Erythroblast (primary cell): Measurements from ENCODE around the gene ATF5.
"Not testable (repeated sequence)": the region's sequence is repeated elsewhere in the genome, so short reads cannot be mapped to it uniquely, and the experiment has no call there.

Experiments used
- DNase-seq, 2 experiments: peaks; one replicate each; lab custom pipeline; 2025; lab: John Stamatoyannopoulos, UW
- GATA1 ChIP-seq: IDR thresholded peaks from 2 replicates; pipeline ENCODE4 v1.6.1; 2011; ENCODE audit warnings: low read depth, mild to moderate bottlenecking, control low read depth, low read length, moderate library complexity
- POLR2A ChIP-seq: IDR thresholded peaks from 2 replicates; pipeline ENCODE4 v1.6.1; 2011; ENCODE audit warnings: mild to moderate bottlenecking, low read length

ATF5 gene

DNA sequence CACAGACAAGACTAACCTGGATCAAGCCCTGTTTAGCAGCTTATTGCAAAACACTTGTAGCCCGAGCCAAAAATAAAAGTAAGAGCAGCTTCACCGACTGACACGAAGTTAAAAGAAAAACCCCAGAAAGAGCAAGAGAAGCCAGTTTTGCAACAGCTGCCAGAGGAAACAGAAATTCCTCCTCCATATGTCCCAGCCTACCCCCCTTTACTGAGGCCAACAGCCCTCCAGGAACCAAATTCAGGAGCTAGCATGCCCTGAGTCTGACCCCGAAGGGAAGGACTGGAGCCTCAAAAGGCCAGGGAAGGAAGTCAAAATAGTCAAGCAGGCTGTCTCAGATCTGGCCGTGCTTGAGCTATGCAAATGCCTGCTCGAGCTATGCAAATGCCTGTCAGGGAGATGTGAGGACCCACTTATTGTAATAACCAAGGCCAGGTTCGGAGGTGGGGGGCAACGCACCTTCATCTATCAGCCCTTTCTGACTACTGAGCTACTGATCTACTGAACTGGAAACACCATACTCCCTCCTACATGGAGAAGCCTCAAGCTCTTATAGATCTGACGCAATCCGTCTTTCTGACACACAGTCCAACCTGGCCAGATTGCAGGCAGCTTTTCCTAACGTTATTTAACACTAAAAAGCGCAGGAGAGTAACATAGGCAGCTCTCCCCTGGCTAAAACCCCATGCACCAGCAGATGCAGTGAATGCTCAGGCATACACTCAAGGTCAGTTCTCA, 25.3 kb downstream of the ATF5 start:
- no peak for DNase-seq
- no peak for TF ChIP-seq POLR2A
- TF ChIP-seq GATA1: no peak

DNA sequence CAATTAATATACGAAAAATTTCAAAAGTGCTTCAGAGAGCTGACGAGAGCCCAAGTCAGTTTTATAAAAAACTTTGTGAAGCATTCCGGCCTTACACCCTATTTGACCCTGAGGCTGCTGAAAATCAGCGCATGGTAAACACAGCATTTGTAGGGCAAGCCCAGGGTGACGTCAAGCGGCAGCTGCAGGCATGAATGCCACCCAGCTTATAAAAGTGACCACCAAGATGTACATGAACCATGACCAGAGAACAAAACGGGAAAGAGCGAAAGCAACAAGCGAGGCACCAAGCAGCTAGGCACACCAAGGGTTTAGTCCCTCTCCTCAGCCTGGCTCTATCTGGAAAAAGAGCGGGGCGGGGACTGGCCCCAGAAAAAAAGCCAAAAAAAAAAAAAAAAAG, 25.9 kb downstream of the ATF5 start:
- DNase-seq: no peak
- TF ChIP-seq GATA1 (no peak), POLR2A (no peak)

DNA sequence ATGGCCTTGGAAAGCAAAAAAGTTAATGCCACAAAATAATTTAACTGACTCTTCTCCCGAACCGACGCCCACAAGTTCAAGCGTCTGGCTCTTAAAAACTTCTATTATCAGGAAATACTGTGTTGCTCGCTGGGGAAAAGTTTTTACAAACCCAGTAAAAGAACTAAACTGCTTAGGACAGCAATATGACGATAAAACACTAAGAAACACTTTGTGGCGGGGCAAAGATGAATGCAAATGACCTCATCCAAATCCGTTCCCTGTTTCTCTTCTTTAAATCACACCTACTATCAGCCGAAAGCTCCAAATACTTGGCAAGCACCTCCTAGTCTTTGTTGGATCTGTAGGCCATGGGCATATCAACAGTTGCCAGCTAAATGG, 27.1 kb downstream of the ATF5 start:
- TF ChIP-seq POLR2A (no peak), GATA1 (no peak)
- no peak for DNase-seq

DNA sequence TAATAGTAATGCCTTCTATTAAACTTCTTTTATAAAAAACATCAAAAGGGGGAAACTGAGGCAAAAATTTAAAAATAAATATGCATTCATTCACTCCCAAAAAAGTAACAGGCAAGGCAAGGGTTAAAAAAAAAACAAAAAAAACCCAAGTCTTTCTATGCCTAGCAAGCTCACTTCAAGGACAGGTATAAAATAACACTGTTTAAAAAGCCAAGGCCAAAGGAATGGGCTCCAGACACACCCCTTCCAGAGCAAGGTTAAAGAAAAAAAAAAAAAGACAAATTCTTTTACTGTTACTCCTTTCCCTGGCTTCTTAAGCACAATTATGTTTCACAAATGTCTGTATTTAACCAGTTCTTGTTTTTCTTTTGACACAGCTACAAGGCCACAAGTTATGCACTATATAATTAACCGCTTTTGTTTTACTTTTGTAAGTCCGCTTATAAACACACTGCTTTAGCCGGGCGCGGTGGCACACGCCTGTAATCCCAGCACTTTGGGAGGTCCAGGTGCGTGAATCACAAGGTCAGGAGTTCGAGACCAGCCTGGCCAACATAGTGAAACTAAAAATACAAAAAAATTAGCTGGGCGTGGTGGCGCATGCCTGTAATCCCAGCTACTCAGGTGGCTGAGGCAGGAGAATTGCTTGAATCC, 28.4 kb downstream of the ATF5 start:
- TF ChIP-seq GATA1 (no peak), POLR2A (no peak)
- no peak for DNase-seq

GRCh38 chr19:49958144-49958543, 29.1 kb downstream of the ATF5 start:
- DNase-seq: not testable (repeated sequence)

- not testable (repeated sequence) for DNase-seq
Measured at GRCh38 chr19:49958596-49958995, 29.6 kb downstream of the ATF5 start.

- not testable (repeated sequence) for DNase-seq
Measured at GRCh38 chr19:49959892-49960291, 30.9 kb downstream of the ATF5 start.

DNA sequence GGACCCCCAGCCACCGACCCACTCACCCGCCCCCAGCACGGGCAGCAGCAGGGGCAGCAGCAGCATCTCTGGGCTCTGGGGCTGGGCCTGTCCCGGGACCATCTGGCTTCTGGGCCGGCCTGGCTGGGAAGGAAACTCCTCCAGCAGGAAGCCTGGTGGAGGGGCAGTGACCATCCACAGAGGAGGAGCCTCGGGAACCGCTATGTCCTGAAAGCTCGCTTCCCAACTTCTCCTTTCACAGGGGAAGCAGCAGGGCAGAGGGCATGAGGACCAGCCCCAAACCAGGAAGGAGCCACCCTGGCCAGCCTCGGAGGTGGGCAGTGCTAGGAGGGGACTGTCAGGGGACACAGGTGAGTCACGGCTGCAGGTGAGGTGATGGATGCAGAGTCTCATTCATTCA, 32.0 kb downstream of the ATF5 start, which contains the start of gene SIGLEC11:
TSS of gene SIGLEC11 (minus strand) at position 193 of the 400 bp plus-strand sequence. CDS start at position 102, 91 bp downstream.
- DNase-seq: not testable (repeated sequence)

DNA sequence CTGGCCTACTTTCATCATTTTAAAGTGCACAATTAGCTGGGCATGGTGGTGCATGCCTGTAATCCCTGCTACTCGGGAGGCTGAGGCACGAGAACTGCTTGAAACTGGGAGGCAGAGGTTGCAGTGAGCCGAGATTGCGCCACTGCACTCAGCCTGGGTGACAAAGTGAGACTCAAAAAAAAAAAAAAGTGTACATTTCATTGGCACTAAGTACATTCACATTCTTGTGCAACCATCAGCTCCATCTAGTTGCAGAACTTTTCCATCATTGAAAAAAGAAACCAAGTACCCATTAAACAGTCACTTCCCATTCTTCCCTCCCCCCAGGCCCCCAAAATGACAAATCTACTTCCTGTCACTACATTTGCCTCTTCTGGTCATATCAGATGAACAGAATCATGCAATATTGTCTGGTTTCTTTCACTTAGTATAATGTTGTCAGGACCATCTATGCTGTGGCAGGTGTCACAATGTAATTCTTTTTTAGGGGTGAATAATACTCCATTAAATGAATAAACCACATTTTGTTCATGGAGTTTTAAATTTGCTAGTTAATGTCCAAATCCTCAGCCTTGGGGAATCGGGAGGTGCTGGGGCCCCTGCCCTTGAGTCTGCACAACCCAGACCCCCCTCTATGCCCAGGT, 39.4 kb downstream of the ATF5 start:
- DNase-seq: no peak
- TF ChIP-seq GATA1 (no peak), POLR2A (no peak)

DNA sequence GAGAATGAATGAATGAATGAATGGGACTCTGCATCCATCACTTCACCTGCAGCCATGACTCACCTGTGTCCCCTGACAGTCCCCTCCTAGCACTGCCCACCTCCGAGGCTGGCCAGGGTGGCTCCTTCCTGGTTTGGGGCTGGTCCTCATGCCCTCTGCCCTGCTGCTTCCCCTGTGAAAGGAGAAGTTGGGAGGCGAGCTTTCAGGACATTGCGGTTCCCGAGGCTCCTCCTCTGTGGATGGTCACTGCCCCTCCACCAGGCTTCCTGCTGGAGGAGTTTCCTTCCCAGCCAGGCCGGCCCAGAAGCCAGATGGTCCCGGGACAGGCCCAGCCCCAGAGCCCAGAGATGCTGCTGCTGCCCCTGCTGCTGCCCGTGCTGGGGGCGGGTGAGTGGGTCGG, 40.4 kb downstream of the ATF5 start:
- DNase-seq: not testable (repeated sequence)

DNA sequence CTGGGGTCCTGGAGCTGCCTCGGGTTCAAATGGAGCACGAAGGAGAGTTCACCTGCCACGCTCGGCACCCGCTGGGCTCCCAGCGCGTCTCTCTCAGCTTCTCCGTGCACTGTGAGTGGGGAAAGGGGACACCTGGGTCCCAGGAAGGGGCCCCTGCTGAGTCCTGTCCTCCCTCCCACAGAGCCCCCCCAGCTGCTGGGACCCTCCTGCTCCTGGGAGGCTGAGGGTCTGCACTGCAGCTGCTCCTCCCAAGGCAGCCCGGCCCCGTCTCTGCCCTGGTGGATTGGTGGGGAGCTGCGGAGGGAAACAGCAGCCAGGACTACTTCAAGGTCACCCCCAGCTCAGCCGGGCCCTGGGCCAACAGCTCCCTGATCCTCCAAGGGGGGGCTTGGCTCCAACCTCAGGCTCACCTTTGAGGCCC, 43.0 kb downstream of the ATF5 start:
- TF ChIP-seq GATA1 (no peak), POLR2A (no peak)
- no peak for DNase-seq

- no peak for DNase-seq
- TF ChIP-seq GATA1 (no peak), POLR2A (no peak)
Measured at GRCh38 chr19:49972841-49973240, 43.8 kb downstream of the ATF5 start.

- no peak for DNase-seq
Measured at GRCh38 chr19:49973987-49974386, 45.0 kb downstream of the ATF5 start.

DNA sequence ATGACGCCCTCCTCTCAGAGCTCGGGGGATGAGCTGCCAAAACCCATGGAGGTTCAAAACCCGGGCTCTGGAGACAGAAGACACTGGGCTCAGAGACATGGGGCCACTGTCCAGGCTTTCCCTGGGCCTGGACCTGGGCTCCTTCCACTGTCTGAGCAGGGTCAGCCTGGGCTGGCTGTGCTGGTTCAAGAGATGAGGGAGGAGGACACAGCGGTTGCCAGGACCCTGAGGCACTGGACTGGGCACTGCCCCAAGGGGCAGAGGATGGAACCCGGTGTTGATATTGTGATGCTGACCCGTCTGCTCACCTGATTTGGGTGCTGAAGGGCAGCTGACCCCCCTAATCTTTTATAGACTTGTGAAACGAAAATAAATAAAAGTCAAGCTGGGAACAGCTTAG, 46.0 kb downstream of the ATF5 start:
- no peak for DNase-seq
- TF ChIP-seq POLR2A: no peak
- TF ChIP-seq GATA1: no peak

More at GRCh38 chr19:49973987-49974386, 45.0 kb downstream of the ATF5 start:
- no peak for TF ChIP-seq GATA1
- no peak for TF ChIP-seq POLR2A

DNA sequence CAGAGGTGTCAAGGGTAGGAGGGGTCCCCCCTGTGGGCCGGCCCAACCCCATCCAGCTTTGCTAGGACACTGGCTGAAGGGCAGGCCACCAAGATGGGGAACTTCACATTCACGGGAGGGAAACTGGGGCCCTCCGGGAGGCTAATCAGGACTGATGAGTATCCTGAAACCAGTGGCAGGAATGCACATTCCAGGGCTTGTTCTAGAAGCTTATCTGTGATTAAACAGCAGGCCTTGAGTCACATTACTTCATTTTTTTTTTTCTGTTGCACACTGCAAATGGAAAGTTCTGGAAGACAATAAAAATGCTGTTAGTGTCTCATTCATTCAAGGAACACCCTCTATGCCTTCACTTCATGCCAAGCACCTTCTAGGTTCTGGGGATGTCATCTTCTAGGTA, 47.5 kb downstream of the ATF5 start:
- TF ChIP-seq GATA1: no peak
- no peak for TF ChIP-seq POLR2A
- DNase-seq: no peak
